ENCODE measurements around the gene C4orf33. TPM values are rescaled to one million over a fixed set of nuclear protein-coding genes. Genes with fewer than 3 reads are reported as not detected.

Gene C4orf33
- total and polyA plus RNA-seq, 9 of the 15 experiments (the other 6 are each of a cell fraction or from before 2014, with no cell fraction given): 16.7 to 42.0 (median 27.5) TPM

DNA sequence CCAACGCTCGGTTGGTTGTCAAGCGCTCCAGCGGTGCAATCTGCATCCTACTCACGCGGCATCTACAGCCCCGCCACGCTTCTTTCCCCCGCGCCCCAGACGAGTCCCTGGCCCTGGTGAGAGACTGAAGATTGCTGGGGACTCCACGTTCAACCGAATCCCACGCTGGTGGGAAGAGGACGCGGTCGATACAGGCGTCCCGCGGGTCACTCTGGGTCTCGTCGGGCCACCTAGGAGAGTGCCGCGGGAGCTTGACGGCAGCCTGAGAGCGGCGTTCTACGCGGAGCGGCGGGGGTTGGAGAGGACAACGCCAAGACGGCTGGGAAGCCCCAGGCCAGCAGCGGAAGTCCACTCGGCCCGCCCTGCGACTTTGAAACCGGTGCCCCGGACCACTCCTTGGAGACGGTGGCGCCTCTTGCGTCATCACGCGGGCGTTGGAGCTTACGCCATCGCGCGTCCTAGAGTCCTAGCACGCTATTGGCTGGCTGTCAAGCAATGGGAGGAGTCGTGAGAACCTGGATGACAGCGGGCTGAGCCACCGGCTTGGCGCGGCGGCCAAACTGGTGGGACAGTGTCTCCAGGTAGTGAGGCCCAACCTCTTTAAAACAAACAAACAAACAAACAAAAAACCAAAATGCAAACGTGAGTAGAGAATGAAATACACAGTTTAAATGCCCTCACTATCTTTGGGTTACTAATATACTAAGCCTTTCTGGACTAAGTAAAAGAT, 2.6 kb upstream of the C4orf33 start, which contains the start of gene SCLT1:
Gene SCLT1 (minus strand): TSS at position 349 of the 730 bp plus-strand sequence. CDS start 436 bp downstream, outside the sequence.
- no peaks in the 10 kb centered on the region for H3K9me1 ChIP-seq (ENCODE audit: control insufficient read depth, insufficient read depth, low read length)
- peaks cover 0 to 5% of the 10 kb centered on the region in 2 experiments; a peak in 4 of 5 replicates for H3K4me1 ChIP-seq (replicated peaks in 1 of 2; ENCODE audit: control insufficient read depth in 2 of 2, insufficient read depth in 2 of 2, low read length in 2 of 2)
- POLR2A ChIA-PET: interaction anchor here (0.8 to 1.5 kb wide), 6 partner anchors 10 to 75 kb away, joined by 3 to 6 read pairs (median 4); no protein-coding TSS in a partner anchor
- peak within 1 kb of the TSS; percentile 90 for H2AFZ ChIP-seq (ENCODE audit: low read depth, low read length)
- peak; percentile 86 for ATAC-seq
- H3K27me3 ChIP-seq (ENCODE audit: control insufficient read depth in 2 of 2, insufficient read depth in 2 of 2, low read length in 2 of 2): no peaks in the 10 kb centered on the region
- WGBS (ENCODE audit: insufficient coverage, low coverage, missing lambda C conversion rate): 0% methylated on average over 48 of the region's 57 CpGs
- peak within 1 kb of the TSS; percentile 87 for H3K4me2 ChIP-seq (ENCODE audit: insufficient read depth, low read length)
- H3K9ac ChIP-seq (ENCODE audit: insufficient read depth in 1 of 2, low read depth in 2 of 2, low read length in 2 of 2): peak within 1 kb of the TSS; percentile 85 to 96
- intact Hi-C loops (cut with micrococcal nuclease) (loop anchor here (1.0 to 10.0 kb wide), 3 partner anchors 52 to 519 kb away; no protein-coding TSS in a partner anchor), in situ Hi-C loops (cut with MboI) (no loop called here)
- H3K79me2 ChIP-seq (ENCODE audit: control insufficient read depth, insufficient read depth, low read length): peaks cover 87% of the 10 kb centered on the region
- H3K36me3 ChIP-seq (ENCODE audit: control insufficient read depth, insufficient read depth, low read length): no peaks in the 10 kb centered on the region
- DNase-seq (ENCODE audit: extremely low read depth in 1 of 4, low spot score in 3 of 4): peak; percentile 93 to 99 (median 94)
- H3K9me3 ChIP-seq (replicated peaks; ENCODE audit: control insufficient read depth, insufficient read depth, low read depth, low read length): no peaks in the 10 kb centered on the region
- H3K4me3 ChIP-seq: peak within 1 kb of the TSS; percentile 68
- peak; percentile 99 for FAIRE-seq
- CTCF ChIA-PET (ENCODE audit: low intra/inter-chr PET ratio): no interaction called here
- no TSS peak for BruUV-seq (replicated peaks)
- peaks cover 13% of the 10 kb centered on the region; the same call in 1 of the 2 replicates for H4K20me1 ChIP-seq (replicated peaks; ENCODE audit: control insufficient read depth, insufficient read depth, low read length)
- H3K27ac ChIP-seq (ENCODE audit: extremely low read depth, low read depth, low read length): peak within 1 kb of the TSS; percentile 93
- TF ChIP-seq POLR2AphosphoS5 (IDR thresholded peaks at IDR 0.05; ENCODE audit: control insufficient read depth, insufficient read depth, low read depth, low read length): peak; percentile 76
- TF ChIP-seq, protein P1, sequence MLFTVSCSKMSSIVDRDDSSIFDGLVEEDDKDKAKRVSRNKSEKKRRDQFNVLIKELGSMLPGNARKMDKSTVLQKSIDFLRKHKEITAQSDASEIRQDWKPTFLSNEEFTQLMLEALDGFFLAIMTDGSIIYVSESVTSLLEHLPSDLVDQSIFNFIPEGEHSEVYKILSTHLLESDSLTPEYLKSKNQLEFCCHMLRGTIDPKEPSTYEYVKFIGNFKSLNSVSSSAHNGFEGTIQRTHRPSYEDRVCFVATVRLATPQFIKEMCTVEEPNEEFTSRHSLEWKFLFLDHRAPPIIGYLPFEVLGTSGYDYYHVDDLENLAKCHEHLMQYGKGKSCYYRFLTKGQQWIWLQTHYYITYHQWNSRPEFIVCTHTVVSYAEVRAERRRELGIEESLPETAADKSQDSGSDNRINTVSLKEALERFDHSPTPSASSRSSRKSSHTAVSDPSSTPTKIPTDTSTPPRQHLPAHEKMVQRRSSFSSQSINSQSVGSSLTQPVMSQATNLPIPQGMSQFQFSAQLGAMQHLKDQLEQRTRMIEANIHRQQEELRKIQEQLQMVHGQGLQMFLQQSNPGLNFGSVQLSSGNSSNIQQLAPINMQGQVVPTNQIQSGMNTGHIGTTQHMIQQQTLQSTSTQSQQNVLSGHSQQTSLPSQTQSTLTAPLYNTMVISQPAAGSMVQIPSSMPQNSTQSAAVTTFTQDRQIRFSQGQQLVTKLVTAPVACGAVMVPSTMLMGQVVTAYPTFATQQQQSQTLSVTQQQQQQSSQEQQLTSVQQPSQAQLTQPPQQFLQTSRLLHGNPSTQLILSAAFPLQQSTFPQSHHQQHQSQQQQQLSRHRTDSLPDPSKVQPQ (CRISPR knock-in tag; IDR thresholded peaks at IDR 0.05; ENCODE audit: borderline replicate concordance): no peak
- TF ChIP-seq HNRNPLL (IDR thresholded peaks at IDR 0.05; ENCODE audit: low read depth, low read length, poor library complexity, severe bottlenecking): peak; percentile 73
- TF ChIP-seq, protein P2, sequence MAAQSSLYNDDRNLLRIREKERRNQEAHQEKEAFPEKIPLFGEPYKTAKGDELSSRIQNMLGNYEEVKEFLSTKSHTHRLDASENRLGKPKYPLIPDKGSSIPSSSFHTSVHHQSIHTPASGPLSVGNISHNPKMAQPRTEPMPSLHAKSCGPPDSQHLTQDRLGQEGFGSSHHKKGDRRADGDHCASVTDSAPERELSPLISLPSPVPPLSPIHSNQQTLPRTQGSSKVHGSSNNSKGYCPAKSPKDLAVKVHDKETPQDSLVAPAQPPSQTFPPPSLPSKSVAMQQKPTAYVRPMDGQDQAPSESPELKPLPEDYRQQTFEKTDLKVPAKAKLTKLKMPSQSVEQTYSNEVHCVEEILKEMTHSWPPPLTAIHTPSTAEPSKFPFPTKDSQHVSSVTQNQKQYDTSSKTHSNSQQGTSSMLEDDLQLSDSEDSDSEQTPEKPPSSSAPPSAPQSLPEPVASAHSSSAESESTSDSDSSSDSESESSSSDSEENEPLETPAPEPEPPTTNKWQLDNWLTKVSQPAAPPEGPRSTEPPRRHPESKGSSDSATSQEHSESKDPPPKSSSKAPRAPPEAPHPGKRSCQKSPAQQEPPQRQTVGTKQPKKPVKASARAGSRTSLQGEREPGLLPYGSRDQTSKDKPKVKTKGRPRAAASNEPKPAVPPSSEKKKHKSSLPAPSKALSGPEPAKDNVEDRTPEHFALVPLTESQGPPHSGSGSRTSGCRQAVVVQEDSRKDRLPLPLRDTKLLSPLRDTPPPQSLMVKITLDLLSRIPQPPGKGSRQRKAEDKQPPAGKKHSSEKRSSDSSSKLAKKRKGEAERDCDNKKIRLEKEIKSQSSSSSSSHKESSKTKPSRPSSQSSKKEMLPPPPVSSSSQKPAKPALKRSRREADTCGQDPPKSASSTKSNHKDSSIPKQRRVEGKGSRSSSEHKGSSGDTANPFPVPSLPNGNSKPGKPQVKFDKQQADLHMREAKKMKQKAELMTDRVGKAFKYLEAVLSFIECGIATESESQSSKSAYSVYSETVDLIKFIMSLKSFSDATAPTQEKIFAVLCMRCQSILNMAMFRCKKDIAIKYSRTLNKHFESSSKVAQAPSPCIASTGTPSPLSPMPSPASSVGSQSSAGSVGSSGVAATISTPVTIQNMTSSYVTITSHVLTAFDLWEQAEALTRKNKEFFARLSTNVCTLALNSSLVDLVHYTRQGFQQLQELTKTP (IDR thresholded peaks at IDR 0.05; ENCODE audit: low read depth in 1 of 2, partially characterized antibody in 2 of 2): no peak
- TF ChIP-seq BCOR (IDR thresholded peaks at IDR 0.05): 0 out of 2 replicates have a peak, but pooled peaks have one; percentile 8
- TF ChIP-seq SAP30 (IDR thresholded peaks at IDR 0.05; ENCODE audit: borderline replicate concordance, insufficient read depth, low read depth, low read length, poor library complexity, severe bottlenecking): peak; percentile 71
- peak in 1 of 3 experiments; percentile 65 for TF ChIP-seq YY1 (IDR thresholded peaks at IDR 0.05; ENCODE audit: borderline replicate concordance in 1 of 3, control insufficient read depth in 1 of 3, extremely low read depth in 1 of 3, insufficient read depth in 3 of 3, insufficient read length in 1 of 3, insufficient replicate concordance in 2 of 3, low read depth in 1 of 3, low read length in 2 of 3)
- 0 out of 2 replicates have a peak, but pooled peaks have one; percentile 21 for TF ChIP-seq SIN3B (IDR thresholded peaks at IDR 0.05; ENCODE audit: low read depth)
- peak; percentile 88 for TF ChIP-seq GABPB1 (CRISPR knock-in tag; IDR thresholded peaks at IDR 0.05)

Data from K562 (cell line).